ENCODE data around the gene SEMA3A.
A peak's percentile ranks its signal among the peaks of the same experiment; 100 is the strongest.

DNA sequence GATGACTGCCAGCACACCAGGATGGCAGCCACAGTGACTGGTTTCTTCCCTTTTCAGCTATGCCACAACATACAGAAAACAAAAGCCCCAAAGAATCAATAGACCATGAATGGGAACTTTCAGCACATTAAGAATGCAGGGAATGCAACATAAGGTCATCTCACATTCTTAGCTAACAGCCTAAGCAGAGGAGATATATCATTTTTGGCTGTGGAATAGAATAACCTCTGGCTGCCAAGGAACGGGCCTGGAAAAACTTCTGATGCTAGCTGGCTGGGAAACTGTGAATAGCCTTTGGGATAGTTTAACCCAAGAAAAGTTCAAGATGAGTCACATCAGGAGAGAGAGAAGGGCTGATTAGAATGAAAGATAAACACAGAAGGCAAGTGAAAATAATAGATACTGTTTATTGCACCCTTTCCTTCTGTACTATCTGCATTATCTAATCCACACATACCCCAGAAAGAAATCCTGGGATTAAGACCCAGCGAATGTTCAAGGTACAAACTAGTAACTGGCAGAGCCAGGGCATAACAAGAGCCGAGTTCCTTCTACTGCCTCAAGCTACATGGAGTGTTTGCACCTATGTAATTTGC lies 169.2 kb downstream of the SEMA3A start:
- TF ChIP-seq ATF3 (IDR thresholded peaks at IDR 0.05) (no peak), POLR2A (IDR thresholded peaks at IDR 0.05; ENCODE audit: borderline replicate concordance, extremely low read depth, insufficient read depth, insufficient read length) (no peak), POLR2AphosphoS5 (IDR thresholded peaks at IDR 0.05; ENCODE audit: low read depth, low read length) (no peak), CEBPB (IDR thresholded peaks at IDR 0.05; ENCODE audit: low read depth) (no peak), RAD21 (IDR thresholded peaks at IDR 0.05; ENCODE audit: low read depth) (0 out of 2 replicates have a peak, but pooled peaks have one; percentile 16), EZH2phosphoT487 (IDR thresholded peaks at IDR 0.05; ENCODE audit: borderline replicate concordance) (no peak), YY1 (IDR thresholded peaks at IDR 0.05; ENCODE audit: extremely low read depth, insufficient replicate concordance, low read depth, low read length) (no peak), EZH2 (IDR thresholded peaks at IDR 0.05) (no peak), ELF1 (IDR thresholded peaks at IDR 0.05; ENCODE audit: borderline replicate concordance, low read depth) (no peak), ZFX (IDR thresholded peaks at IDR 0.05) (no peak), FOSL1 (IDR thresholded peaks at IDR 0.05; ENCODE audit: low read depth) (peak; percentile 45), MAX (IDR thresholded peaks at IDR 0.05) (no peak)
- TF ChIP-seq, protein P1, sequence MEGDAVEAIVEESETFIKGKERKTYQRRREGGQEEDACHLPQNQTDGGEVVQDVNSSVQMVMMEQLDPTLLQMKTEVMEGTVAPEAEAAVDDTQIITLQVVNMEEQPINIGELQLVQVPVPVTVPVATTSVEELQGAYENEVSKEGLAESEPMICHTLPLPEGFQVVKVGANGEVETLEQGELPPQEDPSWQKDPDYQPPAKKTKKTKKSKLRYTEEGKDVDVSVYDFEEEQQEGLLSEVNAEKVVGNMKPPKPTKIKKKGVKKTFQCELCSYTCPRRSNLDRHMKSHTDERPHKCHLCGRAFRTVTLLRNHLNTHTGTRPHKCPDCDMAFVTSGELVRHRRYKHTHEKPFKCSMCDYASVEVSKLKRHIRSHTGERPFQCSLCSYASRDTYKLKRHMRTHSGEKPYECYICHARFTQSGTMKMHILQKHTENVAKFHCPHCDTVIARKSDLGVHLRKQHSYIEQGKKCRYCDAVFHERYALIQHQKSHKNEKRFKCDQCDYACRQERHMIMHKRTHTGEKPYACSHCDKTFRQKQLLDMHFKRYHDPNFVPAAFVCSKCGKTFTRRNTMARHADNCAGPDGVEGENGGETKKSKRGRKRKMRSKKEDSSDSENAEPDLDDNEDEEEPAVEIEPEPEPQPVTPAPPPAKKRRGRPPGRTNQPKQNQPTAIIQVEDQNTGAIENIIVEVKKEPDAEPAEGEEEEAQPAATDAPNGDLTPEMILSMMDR (IDR thresholded peaks at IDR 0.05 in 2 of 3, conservative IDR thresholded peaks at IDR 0.05 in 1 of 3; ENCODE audit: borderline replicate concordance in 1 of 3, insufficient read depth in 1 of 3, low read depth in 2 of 3, low read length in 2 of 3) = no peak
